GM19372 (cell line): Measurements from ENCODE around the gene PGM5.
A peak's percentile ranks its signal among the peaks of the same experiment; 100 is the strongest.

Experiments
- ATAC-seq: cut with Tn5 transposase; IDR thresholded peaks from one replicate; pipeline ENCODE4 v1.9.1; 2021; ENCODE audit warnings: mild to moderate bottlenecking, low read depth, moderate library complexity; ENCODE audit not compliant: unreplicated experiment

PGM5 gene

DNA sequence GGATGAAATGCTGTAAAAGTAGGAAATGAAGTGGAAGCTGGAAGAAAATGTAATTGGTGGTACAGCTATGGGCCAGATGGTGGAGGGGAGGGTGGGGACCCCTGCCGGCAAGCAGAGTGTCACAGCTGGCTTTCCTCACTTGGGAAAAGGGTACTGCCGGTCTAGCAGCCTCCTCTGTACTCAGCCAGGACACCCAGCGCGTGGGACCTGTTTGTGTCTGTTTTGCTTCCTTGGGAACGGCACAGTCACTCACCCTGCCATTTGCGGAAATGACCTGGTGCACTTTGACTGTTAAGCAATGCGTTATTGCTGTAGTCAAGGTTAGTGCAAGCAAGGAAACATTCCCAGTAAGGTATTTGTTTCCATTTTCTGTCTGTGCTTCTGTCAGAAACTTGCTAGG is 174.2 kb downstream of the PGM5 start:
- ATAC-seq: no peak

GRCh38 chr9:68532131-68532530 is 175.7 kb downstream of the PGM5 start:
- no peak for ATAC-seq

GRCh38 chr9:68533678-68534077 is 177.3 kb downstream of the PGM5 start:
- ATAC-seq: no peak

DNA sequence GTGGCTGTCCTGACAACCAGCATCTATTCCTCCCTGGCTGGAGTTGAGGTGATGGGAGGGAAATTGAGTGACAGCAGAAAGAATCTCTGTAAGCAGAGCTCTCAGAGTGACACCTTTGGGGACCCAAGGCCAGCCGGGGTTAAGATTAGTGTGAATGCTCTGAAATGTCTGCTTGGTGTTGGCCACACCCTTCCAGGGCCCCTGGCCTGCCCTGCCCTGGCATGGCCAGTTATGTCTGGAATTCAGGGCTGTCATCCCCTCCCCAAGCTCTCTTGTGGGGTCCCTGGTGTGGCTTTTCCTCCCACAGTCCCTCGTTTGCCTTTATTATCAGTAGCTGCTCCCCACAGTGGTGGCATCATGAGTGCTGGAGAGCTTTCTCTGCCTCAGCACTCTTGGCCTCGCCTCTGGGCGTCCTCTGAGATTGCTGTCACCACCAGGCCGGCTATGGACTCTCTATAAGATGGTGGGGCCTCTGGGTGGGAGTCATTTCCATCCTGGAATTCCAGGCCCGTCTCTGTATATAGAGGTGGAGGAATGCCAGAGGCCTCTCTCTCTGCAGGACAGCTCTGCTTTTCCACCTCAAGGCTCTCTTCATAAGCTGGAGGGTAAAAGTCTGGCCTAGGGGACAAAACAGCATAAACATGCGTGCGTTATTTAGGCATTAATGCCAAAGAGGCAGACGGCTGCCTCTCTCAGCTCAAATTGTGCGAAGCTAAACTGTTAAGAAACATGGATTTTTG is 180.6 kb downstream of the PGM5 start:
- no peak for ATAC-seq

GRCh38 chr9:68537616-68537880 is 181.1 kb downstream of the PGM5 start:
- ATAC-seq: no peak

GRCh38 chr9:68538200-68538599 is 181.8 kb downstream of the PGM5 start:
- no peak for ATAC-seq

DNA sequence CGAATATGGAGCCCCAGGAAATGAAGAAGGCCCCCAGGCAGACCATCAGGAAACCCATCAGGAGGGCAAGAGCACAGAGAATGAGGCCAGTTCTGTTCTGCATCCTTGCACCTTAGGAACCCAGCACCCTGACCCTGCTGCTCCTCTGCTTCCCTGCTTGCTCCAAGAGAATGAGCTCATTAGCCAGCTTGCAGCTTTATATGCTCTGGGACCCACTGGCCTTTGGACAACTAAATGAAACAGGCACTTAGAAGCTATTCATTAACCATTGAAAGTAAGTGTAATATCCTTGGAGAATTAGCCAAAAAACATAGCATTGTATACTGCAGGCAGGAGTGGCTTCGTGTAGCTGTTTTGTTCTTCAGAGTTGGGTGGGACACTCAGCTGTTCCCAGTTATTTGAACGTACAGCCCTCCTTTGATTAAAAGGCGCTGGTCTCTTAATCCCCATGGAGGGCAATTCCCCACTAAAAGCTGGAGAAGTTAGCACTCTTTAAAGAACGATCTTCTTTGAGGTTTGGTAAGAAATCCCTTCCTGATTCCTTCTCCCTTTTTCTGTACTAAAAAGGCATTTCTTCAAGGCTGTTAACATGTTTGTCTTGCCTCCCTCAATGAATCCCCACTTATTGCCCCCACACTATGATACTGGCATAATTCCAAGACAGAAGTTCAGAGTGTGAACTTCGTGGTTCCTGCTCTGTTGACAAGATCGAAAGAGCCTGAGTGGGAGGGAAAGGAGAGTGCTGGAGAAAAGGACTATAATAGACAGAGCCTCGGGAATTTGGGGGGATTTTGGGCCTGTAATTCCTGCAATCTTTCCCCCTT is 184.5 kb downstream of the PGM5 start, which contains the start of gene TMEM252:
Gene TMEM252 (minus strand): TSS at position 172 of the 824 bp plus-strand sequence. CDS start 69 bp downstream, at position 103.
- no peak for ATAC-seq

DNA sequence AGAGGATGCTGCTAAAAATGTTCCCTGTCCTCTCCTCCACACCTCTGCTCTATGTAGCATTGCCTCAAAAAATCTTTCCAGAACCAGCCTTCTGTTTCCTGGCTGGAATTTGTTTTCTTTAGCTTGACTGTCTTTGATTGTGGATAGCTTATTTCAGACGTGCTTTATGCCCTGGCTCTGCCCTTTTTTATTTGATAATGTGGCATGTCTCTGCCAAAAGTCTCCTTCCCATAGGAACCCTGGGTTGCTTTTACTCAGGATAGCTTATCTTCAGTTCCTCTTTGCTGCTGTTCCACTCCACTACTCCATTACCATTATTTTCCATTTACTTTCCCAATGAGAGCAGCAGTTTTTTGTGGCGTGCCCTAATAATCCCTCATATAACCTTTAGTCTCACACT is 185.2 kb downstream of the PGM5 start:
- ATAC-seq: no peak

GRCh38 chr9:68545033-68545705 is 188.8 kb downstream of the PGM5 start:
- ATAC-seq: no peak

- peak; percentile 86 for ATAC-seq
These were observed 190.4 kb downstream of the PGM5 start for GRCh38 chr9:68546596-68547390.

DNA sequence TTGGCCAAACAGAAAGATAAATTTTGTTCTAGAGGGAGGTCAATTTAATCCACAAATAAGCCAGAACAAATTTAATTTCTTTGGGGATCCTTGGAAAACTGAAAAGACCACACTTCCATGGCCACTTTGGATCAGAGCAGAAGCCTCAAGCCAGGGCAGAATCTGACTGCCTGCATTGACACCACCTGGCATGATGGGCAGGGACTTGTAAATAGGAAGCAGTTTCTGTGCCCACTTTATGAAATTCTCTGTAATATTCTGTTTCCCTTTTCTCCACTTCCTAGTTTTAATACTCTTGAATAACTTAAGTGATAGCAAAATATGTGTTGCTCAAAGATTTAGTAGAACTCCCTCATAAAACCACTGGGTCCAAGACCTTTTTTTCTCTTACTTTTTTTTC is 191.0 kb downstream of the PGM5 start:
- ATAC-seq: no peak

GRCh38 chr9:68548241-68548640 is 191.8 kb downstream of the PGM5 start:
- ATAC-seq: no peak

DNA sequence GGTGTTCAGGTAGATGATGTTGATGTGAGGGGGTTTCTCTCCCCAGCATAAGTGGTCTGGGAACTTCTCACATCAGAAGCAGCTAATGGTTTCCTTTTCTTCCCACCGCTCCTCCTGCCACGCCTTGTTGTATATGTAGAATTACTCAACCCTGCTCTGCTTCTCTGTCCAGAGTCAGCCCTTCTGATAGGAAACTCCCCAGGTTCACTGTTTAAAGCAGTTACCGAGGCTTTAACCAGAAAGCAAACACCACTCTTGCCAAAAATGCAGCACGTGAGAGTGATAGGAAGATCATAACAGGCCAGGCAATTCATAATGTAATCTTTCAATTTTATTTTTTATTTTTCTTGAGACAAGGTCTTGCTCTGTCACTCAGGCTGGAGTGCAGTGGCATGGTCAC is 194.8 kb downstream of the PGM5 start:
- no peak for ATAC-seq

DNA sequence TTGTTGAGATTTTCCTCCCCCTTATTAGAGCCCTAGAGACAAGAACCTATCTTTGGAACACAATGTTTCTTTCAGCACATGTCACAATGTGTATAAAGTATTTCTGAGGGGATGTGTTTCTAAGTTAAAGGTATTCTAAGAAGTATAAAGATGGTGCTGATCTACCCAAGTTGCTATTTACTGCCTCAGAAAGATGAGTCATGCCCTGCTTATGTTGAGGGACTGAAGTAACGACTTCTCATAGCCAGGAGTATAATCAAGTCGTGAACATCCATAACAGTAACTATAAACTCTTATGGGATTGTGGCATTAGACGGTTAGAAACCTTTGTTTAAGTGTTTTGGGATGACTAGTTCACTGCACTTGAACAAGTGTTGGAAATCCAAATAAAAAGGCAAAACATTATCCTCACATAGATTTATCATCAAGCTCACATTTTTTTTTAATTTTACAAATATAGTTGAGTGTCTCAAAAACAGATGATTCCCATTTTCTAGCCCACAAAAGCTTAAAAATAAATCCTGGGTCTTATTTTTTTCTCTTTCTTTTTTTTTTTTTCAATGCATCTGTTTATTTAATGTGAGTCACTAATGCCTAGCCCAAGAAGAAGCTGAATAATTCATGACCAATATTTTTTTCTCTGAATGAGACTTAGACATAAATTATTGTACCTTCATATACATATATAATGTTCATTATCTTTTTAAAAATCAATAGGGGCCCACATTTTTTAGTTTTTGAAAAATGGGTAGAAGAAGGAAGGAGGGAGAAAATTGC is 196.5 kb downstream of the PGM5 start:
- ATAC-seq: no peak

DNA sequence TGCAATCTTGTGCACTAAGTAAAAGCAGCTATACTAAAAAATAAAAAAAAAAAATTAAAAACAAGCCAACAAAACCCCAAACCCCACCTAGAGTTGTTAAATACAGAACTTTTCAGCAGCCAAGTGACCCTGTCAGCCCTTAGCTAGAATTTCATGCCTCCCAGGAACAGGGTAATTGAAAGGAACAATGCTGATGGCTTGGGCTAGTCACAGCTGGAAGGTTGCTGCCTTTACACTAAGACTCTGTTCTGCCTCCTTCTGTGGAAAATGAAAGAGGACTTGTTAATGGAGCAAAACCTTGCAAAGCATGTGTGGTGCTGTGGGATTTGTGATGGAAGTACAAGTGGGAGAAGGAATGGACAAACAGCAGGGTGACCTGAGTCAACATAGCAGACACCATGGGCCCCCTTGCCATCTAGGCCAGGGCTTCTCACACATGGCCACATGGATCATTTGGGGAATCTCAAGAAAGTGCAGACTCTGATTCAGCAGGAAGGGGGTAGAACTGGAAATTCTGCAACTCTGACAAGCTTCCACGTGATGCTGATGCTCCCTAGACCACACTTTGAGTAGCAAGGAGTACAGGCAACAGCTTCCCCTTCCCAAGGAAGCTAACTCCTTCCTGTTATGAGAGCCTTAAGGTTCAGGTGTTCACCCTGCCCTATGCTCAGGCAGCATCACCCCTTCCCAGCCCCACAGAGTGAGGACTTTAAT is 199.2 kb downstream of the PGM5 start:
- ATAC-seq: no peak

- ATAC-seq: no peak
These were observed 202.1 kb downstream of the PGM5 start for GRCh38 chr9:68558545-68558944.

DNA sequence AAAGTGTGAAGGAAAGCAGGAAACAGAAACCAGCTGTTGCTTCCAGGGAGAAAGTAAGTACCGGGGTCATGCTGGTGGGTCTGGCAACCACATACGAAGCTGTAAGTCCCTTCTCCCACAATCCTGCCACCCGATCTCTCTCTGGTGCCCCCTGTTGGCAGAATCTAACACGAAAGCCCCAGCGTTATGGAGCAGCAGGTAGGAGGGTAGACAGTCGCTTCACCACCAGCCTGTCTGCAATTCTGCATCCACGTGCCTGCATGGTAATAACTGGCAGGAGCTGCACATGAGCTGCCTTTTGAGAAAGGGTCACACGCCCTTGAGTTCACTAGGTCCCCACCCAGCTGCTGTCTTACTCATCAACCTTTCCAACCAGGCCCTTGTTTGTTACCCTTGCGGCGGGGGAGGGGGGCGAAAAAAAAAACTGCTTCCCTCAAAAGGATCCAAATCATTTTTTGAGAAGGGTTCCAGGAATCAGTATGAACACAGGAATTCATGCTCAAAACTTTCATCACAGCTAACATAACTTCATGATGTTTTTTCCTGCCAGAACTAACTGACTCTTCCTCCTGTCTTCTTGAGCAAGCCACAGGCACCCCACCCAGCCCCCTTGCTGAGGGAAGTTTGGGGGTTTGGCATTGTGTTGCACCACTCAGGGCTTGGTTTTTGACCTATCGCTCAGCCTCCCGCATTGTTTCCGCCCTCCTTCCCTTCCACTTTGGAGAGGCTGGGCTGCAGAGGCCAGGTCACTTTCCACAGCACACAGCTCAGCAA is 203.8 kb downstream of the PGM5 start:
- no peak for ATAC-seq

DNA sequence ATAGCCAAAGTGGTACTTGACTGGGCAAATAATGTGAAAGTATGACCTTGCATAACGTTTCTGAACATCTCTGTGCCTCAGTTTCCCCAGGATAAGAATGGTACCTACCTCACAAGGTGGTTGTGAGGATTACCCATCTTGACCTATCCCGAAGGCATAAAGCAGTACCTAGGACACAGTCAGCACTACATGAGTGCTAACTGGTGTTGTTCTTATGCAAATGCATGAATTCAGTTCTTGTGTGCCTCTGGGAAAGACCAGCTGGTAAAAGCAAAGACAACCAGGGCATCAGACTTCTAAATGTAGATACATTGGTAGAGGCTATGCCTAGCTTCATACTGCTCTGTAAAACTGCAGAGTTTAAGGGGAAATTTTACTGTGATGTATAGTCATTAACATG is 206.1 kb downstream of the PGM5 start:
- no peak for ATAC-seq

GRCh38 chr9:68567565-68567964 is 211.2 kb downstream of the PGM5 start:
- ATAC-seq: no peak
